ENCODE results near the gene FNDC3B. TPM values are rescaled to one million over a fixed set of nuclear protein-coding genes. Genes with fewer than 3 reads are reported as not detected.

The FNDC3B gene
- total and polyA plus RNA-seq, 2 donors (not counting 1 experiment from before 2014, with no cell fraction given) = 1.2 to 9.2 TPM

DNA sequence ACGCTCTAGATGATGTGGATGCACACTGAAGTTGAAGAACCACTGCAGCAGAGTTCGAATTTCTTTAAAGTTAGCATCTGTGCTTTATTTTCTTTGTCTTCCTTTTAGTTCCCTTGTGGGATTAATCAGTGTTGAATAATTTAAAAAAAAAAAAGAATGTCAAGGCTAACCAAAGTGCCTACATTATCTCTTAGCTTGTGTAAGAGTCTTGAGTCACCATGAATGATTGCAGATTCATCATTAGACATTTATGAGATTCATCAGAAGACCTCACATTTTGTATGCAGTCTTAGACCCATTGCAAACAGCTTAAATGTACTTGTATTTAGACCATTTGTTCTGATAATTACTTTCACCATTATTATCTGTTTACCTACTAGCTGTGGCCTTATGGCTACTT, 182.2 kb downstream of the FNDC3B start:
- ATAC-seq (ENCODE audit: low read depth) = no peak
- no peak overlapping the region for H3K4me3 ChIP-seq (ENCODE audit: control extremely low read depth in 1 of 5, extremely low read depth in 1 of 5, insufficient read depth in 1 of 5, low read depth in 2 of 5, low read length in 4 of 5)
- H3K4me2 ChIP-seq (replicated peaks; ENCODE audit: low read depth, low read length, poor library complexity, severe bottlenecking) = no peak overlapping the region
- DNase-seq = no peak
- Mint-ChIP-seq H3K9me3 (ENCODE audit: insufficient read depth) (no peaks in the 10 kb centered on the region), H3K27ac (no peak overlapping the region), H3K4me1 (no peaks in the 10 kb centered on the region), H3K27me3 (no peaks in the 10 kb centered on the region), H3K4me3 (no peak overlapping the region)
- ChIA-PET POLR2A (no interaction called here), CTCF (no interaction called here)
- no peaks in the 10 kb centered on the region for H3K4me1 ChIP-seq (ENCODE audit: control insufficient read depth in 2 of 2, insufficient read depth in 2 of 2, low read length in 2 of 2)
- H3K36me3 ChIP-seq (replicated peaks in 1 of 2; ENCODE audit: control extremely low read depth in 1 of 2, control insufficient read depth in 1 of 2, extremely low read depth in 1 of 2, insufficient read depth in 2 of 2, low read length in 1 of 2) = no peaks in the 10 kb centered on the region
- no peaks in the 10 kb centered on the region for H3K27me3 ChIP-seq (replicated peaks in 1 of 4; ENCODE audit: control extremely low read depth in 1 of 4, control insufficient read depth in 3 of 4, insufficient read depth in 4 of 4, low read length in 3 of 4)
- H3K27ac ChIP-seq (ENCODE audit: low read length in 2 of 2) = no peak overlapping the region
- peaks cover 0 to 2% (median 0%) of the 10 kb centered on the region in 3 donors for H3K9me3 ChIP-seq (ENCODE audit: control extremely low read depth in 1 of 3, control insufficient read depth in 2 of 3, insufficient read depth in 1 of 3, low read length in 2 of 3)
- TF ChIP-seq, protein P1, sequence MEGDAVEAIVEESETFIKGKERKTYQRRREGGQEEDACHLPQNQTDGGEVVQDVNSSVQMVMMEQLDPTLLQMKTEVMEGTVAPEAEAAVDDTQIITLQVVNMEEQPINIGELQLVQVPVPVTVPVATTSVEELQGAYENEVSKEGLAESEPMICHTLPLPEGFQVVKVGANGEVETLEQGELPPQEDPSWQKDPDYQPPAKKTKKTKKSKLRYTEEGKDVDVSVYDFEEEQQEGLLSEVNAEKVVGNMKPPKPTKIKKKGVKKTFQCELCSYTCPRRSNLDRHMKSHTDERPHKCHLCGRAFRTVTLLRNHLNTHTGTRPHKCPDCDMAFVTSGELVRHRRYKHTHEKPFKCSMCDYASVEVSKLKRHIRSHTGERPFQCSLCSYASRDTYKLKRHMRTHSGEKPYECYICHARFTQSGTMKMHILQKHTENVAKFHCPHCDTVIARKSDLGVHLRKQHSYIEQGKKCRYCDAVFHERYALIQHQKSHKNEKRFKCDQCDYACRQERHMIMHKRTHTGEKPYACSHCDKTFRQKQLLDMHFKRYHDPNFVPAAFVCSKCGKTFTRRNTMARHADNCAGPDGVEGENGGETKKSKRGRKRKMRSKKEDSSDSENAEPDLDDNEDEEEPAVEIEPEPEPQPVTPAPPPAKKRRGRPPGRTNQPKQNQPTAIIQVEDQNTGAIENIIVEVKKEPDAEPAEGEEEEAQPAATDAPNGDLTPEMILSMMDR (IDR thresholded peaks at IDR 0.05) = no peak
- no peak for TF ChIP-seq EZH2 (IDR thresholded peaks at IDR 0.05; ENCODE audit: borderline replicate concordance, insufficient read depth, low read depth, low read length, poor library complexity, severe bottlenecking)
- no peak overlapping the region for H2AFZ ChIP-seq (ENCODE audit: insufficient read depth, low read depth, low read length, poor library complexity, severe bottlenecking)
- H3K9ac ChIP-seq (ENCODE audit: low read length) = no peak overlapping the region
- 100% methylated on average over 1 of the region's 2 CpGs for WGBS (ENCODE audit: insufficient coverage)
- intact Hi-C loops (cut with micrococcal nuclease) = no loop called here
- no peaks in the 10 kb centered on the region for H3K79me2 ChIP-seq (ENCODE audit: control insufficient read depth, insufficient read depth, low read length)
- no peaks in the 10 kb centered on the region for H4K20me1 ChIP-seq (ENCODE audit: control insufficient read depth, insufficient read depth, low read length, poor library complexity, severe bottlenecking)

DNA sequence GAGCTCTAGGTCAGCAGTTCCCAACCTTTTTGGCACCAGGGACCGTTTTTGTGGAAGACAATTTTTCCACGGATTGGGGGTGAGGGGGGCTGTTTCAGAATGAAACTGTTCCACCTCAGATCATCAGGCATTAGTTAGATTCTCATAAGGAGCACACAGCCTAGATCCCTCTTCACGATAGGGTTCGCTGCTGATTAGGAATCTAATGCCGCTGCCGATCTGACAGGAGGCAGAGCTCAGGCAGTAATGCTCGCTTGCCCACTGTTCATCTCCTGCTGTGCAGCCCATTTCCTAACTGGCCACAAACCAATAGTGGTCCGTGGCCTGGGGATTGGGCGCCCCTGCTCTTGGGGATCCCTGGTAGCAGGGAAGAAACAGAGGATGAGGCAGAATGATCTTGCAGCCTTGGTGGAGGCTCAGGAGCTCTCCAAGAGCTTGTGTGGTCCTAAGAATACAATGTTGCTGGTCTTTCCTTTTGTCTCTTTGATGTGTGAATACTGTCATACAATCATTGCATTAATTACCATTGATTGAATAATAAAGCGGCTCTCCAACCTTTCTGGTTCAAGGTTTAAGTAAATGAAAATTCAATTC, 183.2 kb downstream of the FNDC3B start:
- no peaks in the 10 kb centered on the region for H3K9me3 Mint-ChIP-seq (ENCODE audit: insufficient read depth)
- intact Hi-C loops (cut with micrococcal nuclease) = no loop called here

More for the DNA sequence above, 183.2 kb downstream of the FNDC3B start:
- H3K4me2 ChIP-seq (replicated peaks; ENCODE audit: low read depth, low read length, poor library complexity, severe bottlenecking) = no peak overlapping the region
- CTCF ChIA-PET = no interaction called here
- no peaks in the 10 kb centered on the region for H3K36me3 ChIP-seq (replicated peaks in 1 of 2; ENCODE audit: control extremely low read depth in 1 of 2, control insufficient read depth in 1 of 2, extremely low read depth in 1 of 2, insufficient read depth in 2 of 2, low read length in 1 of 2)
- no peak overlapping the region for H3K9ac ChIP-seq (ENCODE audit: low read length)
- Mint-ChIP-seq H3K4me3 (no peak overlapping the region), H3K4me1 (no peaks in the 10 kb centered on the region), H3K27me3 (no peaks in the 10 kb centered on the region), H3K27ac (no peak overlapping the region)
- H2AFZ ChIP-seq (ENCODE audit: insufficient read depth, low read depth, low read length, poor library complexity, severe bottlenecking) = no peak overlapping the region
- 99% methylated on average over 8 of the region's 10 CpGs for WGBS (ENCODE audit: insufficient coverage)
- ATAC-seq (ENCODE audit: low read depth) (no peak), DNase-seq (no peak)
- no peak for TF ChIP-seq EZH2 (IDR thresholded peaks at IDR 0.05; ENCODE audit: borderline replicate concordance, insufficient read depth, low read depth, low read length, poor library complexity, severe bottlenecking)
- TF ChIP-seq, protein P1 (IDR thresholded peaks at IDR 0.05) = no peak
- peaks cover 0 to 2% (median 0%) of the 10 kb centered on the region in 3 donors for H3K9me3 ChIP-seq (ENCODE audit: control extremely low read depth in 1 of 3, control insufficient read depth in 2 of 3, insufficient read depth in 1 of 3, low read length in 2 of 3)
- no peaks in the 10 kb centered on the region for H3K27me3 ChIP-seq (replicated peaks in 1 of 4; ENCODE audit: control extremely low read depth in 1 of 4, control insufficient read depth in 3 of 4, insufficient read depth in 4 of 4, low read length in 3 of 4)
- no peak overlapping the region for H3K27ac ChIP-seq (ENCODE audit: low read length in 2 of 2)
- H3K79me2 ChIP-seq (ENCODE audit: control insufficient read depth, insufficient read depth, low read length) = no peaks in the 10 kb centered on the region
- no peak overlapping the region for H3K4me3 ChIP-seq (ENCODE audit: control extremely low read depth in 1 of 5, extremely low read depth in 1 of 5, insufficient read depth in 1 of 5, low read depth in 2 of 5, low read length in 4 of 5)
- no peaks in the 10 kb centered on the region for H4K20me1 ChIP-seq (ENCODE audit: control insufficient read depth, insufficient read depth, low read length, poor library complexity, severe bottlenecking)
- no peaks in the 10 kb centered on the region for H3K4me1 ChIP-seq (ENCODE audit: control insufficient read depth in 2 of 2, insufficient read depth in 2 of 2, low read length in 2 of 2)
- POLR2A ChIA-PET = no interaction called here

Data from B cell (primary cell).